ENCODE measurements around the gene FLNC. TPM values are rescaled to one million over a fixed set of nuclear protein-coding genes. Genes with fewer than 3 reads are reported as not detected.
A peak's percentile ranks its signal among the peaks of the same experiment; 100 is the strongest.

Gene FLNC
- total and polyA plus RNA-seq, 9 of the 15 experiments (the other 6 are each of a cell fraction or from before 2014, with no cell fraction given): 0.90 to 155 (median 28.8) TPM

DNA sequence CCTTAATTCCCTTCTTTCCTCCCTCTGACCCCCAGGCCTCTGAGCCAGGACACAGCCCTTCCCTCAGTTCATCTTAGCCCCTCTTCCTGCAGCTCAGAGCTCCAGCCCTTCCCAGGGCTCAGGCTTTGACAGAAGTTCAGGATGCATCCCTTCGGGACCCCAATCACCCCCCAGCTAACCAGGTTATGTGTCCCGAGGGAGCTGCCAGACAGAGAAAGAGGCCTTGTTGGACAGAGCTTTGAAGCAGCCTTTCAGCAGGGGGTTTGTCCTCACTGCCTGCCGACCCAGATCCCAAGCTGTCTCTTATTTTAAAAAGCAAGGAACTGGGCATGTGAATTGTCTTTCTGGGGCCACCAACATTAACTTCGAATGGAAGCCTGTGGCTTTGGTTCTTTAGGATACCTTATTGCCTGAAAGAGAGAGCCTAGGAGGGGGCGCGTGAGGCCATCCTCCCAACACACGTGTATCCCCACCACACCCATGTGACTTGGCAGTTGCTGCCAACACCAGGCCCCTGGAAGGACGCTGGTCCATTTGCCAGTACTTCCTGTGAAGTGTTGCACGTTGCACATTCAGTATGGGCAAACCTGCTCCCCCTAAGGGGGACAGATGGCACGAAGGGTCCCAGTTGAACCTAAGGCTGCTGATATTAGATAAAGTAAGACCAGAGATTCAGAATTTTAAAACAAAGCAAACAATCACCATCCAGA lies 37.6 kb upstream of the FLNC start:
- Histone ChIP-seq H3K27me3 (ENCODE audit: control insufficient read depth in 2 of 2, insufficient read depth in 2 of 2, low read length in 2 of 2) (no peaks in the 10 kb centered on the region), H3K4me3 (no peak overlapping the region), H3K4me1 (replicated peaks in 1 of 2; ENCODE audit: control insufficient read depth in 2 of 2, insufficient read depth in 2 of 2, low read length in 2 of 2) (peaks cover 18 to 46% of the 10 kb centered on the region in 2 experiments), H4K20me1 (replicated peaks; ENCODE audit: control insufficient read depth, insufficient read depth, low read length) (no peaks in the 10 kb centered on the region), H3K79me2 (ENCODE audit: control insufficient read depth, insufficient read depth, low read length) (peaks cover 9% of the 10 kb centered on the region; the same call in 2 of the 3 replicates), H3K9ac (ENCODE audit: insufficient read depth in 1 of 2, low read depth in 2 of 2, low read length in 2 of 2) (peak overlapping the region; percentile 19 to 97), H3K9me1 (ENCODE audit: control insufficient read depth, insufficient read depth, low read length) (no peaks in the 10 kb centered on the region), H3K27ac (ENCODE audit: extremely low read depth, low read depth, low read length) (peak overlapping the region; percentile 12; the same call in 1 of the 3 replicates), H3K4me2 (ENCODE audit: insufficient read depth, low read length) (peak overlapping the region; percentile 25), H2AFZ (ENCODE audit: low read depth, low read length) (peak overlapping the region; percentile 62), H3K9me3 (replicated peaks; ENCODE audit: control insufficient read depth, insufficient read depth, low read depth, low read length) (no peaks in the 10 kb centered on the region), H3K36me3 (ENCODE audit: control insufficient read depth, insufficient read depth, low read length) (peaks cover 17% of the 10 kb centered on the region; the same call in 2 of the 3 replicates)
- POLR2A ChIA-PET: interaction anchor here (0.7 to 2.1 kb wide), 7 partner anchors 9 to 231 kb away, joined by 3 to 7 read pairs (median 5); no protein-coding TSS in a partner anchor
- BruUV-seq (replicated peaks): TSS peak; percentile 59
- in situ Hi-C loops (cut with MboI) (no loop called here), intact Hi-C loops (cut with micrococcal nuclease) (loop anchor here (2.0 to 5.0 kb wide), 2 partner anchors 40 to 90 kb away; no protein-coding TSS in a partner anchor)
- CTCF ChIA-PET (ENCODE audit: low intra/inter-chr PET ratio): no interaction called here
- ATAC-seq: peak; percentile 13
- FAIRE-seq: peak; percentile 44
- peak in 3 of 4 experiments; percentile 52 to 68 (median 67) for DNase-seq (ENCODE audit: extremely low read depth in 1 of 4, low spot score in 3 of 4)
- WGBS (ENCODE audit: insufficient coverage, low coverage, missing lambda C conversion rate): 24% methylated on average over 10 of the region's 10 CpGs
- TF ChIP-seq ETV1 (tag; conservative IDR thresholded peaks at IDR 0.05; ENCODE audit: low read depth): 0 out of 2 replicates have a peak, but pooled peaks have one; percentile 7
- no peak for TF ChIP-seq HDAC3 (IDR thresholded peaks at IDR 0.05; ENCODE audit: borderline replicate concordance, partially characterized antibody)
- no peak for TF ChIP-seq ZNF134 (CRISPR knock-in tag; conservative IDR thresholded peaks at IDR 0.05)
- peak; percentile 15; the same call in 1 of the 2 replicates for TF ChIP-seq CBFA2T3 (IDR thresholded peaks at IDR 0.05)
- TF ChIP-seq SNRNP70 (optimal IDR thresholded peaks at IDR 0.05; ENCODE audit: low read depth, low read length): no peak
- TF ChIP-seq TARDBP (IDR thresholded peaks at IDR 0.05): no peak
- TF ChIP-seq, protein P1, sequence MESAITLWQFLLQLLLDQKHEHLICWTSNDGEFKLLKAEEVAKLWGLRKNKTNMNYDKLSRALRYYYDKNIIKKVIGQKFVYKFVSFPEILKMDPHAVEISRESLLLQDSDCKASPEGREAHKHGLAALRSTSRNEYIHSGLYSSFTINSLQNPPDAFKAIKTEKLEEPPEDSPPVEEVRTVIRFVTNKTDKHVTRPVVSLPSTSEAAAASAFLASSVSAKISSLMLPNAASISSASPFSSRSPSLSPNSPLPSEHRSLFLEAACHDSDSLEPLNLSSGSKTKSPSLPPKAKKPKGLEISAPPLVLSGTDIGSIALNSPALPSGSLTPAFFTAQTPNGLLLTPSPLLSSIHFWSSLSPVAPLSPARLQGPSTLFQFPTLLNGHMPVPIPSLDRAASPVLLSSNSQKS (CRISPR knock-in tag; IDR thresholded peaks at IDR 0.05): no peak
- TF ChIP-seq GATAD2A (IDR thresholded peaks at IDR 0.05): no peak
- TF ChIP-seq, protein P2, sequence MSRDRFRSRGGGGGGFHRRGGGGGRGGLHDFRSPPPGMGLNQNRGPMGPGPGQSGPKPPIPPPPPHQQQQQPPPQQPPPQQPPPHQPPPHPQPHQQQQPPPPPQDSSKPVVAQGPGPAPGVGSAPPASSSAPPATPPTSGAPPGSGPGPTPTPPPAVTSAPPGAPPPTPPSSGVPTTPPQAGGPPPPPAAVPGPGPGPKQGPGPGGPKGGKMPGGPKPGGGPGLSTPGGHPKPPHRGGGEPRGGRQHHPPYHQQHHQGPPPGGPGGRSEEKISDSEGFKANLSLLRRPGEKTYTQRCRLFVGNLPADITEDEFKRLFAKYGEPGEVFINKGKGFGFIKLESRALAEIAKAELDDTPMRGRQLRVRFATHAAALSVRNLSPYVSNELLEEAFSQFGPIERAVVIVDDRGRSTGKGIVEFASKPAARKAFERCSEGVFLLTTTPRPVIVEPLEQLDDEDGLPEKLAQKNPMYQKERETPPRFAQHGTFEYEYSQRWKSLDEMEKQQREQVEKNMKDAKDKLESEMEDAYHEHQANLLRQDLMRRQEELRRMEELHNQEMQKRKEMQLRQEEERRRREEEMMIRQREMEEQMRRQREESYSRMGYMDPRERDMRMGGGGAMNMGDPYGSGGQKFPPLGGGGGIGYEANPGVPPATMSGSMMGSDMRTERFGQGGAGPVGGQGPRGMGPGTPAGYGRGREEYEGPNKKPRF (IDR thresholded peaks at IDR 0.05; ENCODE audit: low read depth, low read length): no peak
- peak; percentile 40 for TF ChIP-seq SAP30 (IDR thresholded peaks at IDR 0.05; ENCODE audit: borderline replicate concordance, insufficient read depth, low read depth, low read length, poor library complexity, severe bottlenecking)
- no peak for TF ChIP-seq ZNF57 (CRISPR knock-in tag; IDR thresholded peaks at IDR 0.05)
- no peak for TF ChIP-seq ADNP (tag; IDR thresholded peaks at IDR 0.05)
- TF ChIP-seq FOSL1 (tag; conservative IDR thresholded peaks at IDR 0.05): no peak
- no peak for TF ChIP-seq PML (IDR thresholded peaks at IDR 0.05; ENCODE audit: low read length)
- no peak for TF ChIP-seq HNRNPLL (IDR thresholded peaks at IDR 0.05; ENCODE audit: low read depth, low read length, poor library complexity, severe bottlenecking)
- no peak for TF ChIP-seq ESRRA (IDR thresholded peaks at IDR 0.05; ENCODE audit: borderline replicate concordance, low read depth)
- TF ChIP-seq, protein P3, sequence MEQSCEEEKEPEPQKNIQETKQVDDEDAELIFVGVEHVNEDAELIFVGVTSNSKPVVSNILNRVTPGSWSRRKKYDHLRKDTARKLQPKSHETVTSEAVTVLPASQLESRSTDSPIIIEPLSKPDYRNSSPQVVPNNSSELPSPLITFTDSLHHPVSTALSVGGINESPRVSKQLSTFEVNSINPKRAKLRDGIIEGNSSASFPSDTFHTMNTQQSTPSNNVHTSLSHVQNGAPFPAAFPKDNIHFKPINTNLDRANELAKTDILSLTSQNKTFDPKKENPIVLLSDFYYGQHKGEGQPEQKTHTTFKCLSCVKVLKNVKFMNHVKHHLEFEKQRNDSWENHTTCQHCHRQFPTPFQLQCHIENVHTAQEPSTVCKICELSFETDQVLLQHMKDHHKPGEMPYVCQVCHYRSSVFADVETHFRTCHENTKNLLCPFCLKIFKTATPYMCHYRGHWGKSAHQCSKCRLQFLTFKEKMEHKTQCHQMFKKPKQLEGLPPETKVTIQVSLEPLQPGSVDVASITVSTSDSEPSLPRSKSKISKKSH (CRISPR knock-in tag; IDR thresholded peaks at IDR 0.05): no peak
- TF ChIP-seq, protein P4, sequence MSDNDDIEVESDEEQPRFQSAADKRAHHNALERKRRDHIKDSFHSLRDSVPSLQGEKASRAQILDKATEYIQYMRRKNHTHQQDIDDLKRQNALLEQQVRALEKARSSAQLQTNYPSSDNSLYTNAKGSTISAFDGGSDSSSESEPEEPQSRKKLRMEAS (CRISPR knock-in tag; IDR thresholded peaks at IDR 0.05): peak; percentile 92
